HG02885 (cell line): ENCODE results near the gene ITGAE.

Source experiments
- ATAC-seq: cut with Tn5 transposase; IDR thresholded peaks from one replicate; pipeline ENCODE4 v1.9.1; 2021; ENCODE audit warnings: mild to moderate bottlenecking; ENCODE audit not compliant: unreplicated experiment, poor library complexity

ITGAE gene

DNA sequence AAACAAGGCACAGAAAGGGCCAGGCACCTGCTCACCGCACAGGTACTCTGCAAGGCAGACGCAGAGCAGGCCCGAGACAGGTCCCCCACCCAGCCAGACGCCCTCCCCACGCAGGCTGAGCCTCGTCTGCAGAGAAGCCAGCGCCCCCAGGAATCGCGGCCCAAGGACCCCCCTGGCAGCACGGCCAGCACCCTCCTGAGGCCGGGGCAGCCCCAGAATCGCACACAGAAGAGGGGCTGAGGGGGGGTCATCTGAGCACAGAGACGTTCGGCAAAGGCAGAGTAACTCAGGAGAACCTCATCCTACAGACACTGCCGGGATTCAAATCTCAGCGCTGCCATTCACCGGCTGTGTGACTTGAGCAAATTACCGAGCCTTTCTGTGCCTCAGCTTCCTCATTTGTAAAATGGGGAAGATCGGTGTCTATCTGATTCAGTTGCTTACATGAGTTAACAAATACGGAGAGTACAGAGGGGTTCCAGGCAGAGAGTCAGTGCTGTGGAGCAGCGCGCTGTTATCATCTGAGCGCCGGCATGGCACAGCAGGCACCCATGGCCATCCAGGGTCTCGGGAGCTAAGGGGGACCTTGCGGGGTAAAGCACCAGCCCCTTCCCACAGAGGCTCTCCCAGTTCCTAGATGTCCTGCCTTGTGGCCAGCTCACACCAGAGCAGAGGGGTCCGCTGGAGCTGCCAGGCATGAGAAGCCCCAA, 122.0 kb downstream of the ITGAE start:
- ATAC-seq: no peak

- ATAC-seq: no peak
Observed at GRCh38 chr17:3678095-3678820, 122.7 kb downstream of the ITGAE start.

- ATAC-seq: no peak
Observed at GRCh38 chr17:3675886-3676285, 125.1 kb downstream of the ITGAE start.

- no peak for ATAC-seq
Observed at GRCh38 chr17:3672571-3672970, 128.4 kb downstream of the ITGAE start.

- ATAC-seq: no peak
Observed at GRCh38 chr17:3669548-3669947, 131.4 kb downstream of the ITGAE start.

- ATAC-seq: no peak
Observed at GRCh38 chr17:3669085-3669347, 132.0 kb downstream of the ITGAE start.

GRCh38 chr17:3668279-3669084, 132.5 kb downstream of the ITGAE start, which contains the start of the genes EMC6 and TAX1BP3:
TSS of gene EMC6 (plus strand) at chr17:3668812. CDS start at chr17:3669147, 335 bp downstream.
TSS of gene TAX1BP3 (minus strand) at chr17:3668578. CDS start at chr17:3668526, 52 bp downstream.
- ATAC-seq: peak; percentile 91

DNA sequence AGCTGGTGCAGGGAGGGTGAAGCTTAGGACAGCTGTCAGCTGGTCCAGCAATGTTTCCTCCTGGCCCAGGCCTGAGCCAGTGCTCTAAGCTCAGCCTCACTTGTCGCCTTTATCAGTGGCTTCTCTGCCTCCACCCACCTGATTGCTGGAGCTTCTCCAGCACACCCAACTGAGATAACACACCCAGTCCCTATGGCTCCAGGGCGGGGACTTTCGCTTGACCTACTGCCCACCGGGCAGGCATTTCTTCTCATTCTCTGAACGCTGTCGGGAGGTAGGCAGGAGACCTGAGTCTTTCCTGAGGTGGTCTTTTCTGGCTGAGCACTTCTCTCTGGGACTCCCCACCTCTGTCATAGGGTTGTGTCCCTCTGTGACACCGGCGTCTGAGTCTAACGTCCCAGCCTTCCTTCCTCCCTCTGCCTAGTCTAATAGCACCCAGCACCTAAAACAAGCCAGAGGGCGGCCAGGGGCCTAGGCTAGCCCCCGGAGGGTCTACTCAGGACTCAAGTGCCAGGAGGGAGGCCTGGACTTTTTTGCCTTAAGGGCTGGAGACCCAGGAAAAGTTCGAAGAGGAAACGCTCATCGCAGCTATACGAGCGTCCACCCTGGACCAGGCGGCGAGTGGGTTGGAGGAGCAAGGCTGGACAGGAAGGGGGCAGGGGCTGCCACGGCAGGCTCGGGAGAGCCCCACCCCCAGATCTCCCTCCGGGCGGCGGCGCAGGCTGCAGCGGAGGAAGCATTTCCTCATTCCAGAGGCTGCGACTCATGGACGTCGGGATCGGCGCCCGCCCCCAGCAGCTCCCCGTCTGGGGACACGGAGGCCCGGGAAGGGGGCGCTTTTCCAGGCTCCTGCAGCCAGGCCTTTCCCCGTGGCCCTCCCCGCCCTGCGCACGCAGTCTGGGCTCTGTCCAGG, 133.4 kb downstream of the ITGAE start:
- ATAC-seq: peak; percentile 19

GRCh38 chr17:3666516-3666915, 134.5 kb downstream of the ITGAE start:
- no peak for ATAC-seq

DNA sequence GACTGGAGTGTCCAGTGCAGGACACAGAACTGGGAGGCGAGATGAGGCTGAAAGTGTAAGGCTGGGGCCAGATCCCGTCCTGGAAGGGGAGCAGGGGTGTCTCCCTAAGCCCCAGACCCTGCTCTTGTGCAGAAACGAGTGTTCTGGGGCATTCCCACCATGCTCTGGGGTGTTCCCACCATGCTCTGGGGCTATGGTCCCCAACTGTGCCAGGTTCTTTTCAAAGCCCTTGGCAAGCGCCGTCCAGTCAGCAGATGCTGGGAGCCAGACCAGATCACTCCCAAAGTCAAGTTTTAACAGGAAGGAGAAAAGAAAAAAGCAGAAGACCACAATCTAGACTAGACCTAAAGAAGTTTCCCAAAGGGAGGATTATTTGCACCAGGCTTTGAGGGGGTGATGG, 135.2 kb downstream of the ITGAE start:
- no peak for ATAC-seq
